GM10266 (cell line): Measurements from ENCODE around the gene GASK1A.
"Not testable (repeated sequence)": the region's sequence is repeated elsewhere in the genome, so short reads cannot be mapped to it uniquely, and the experiment has no call there.

Experiments
- DNase-seq: peaks from one replicate; pipeline ENCODE4 v3.0.0; 2012; ENCODE audit errors: extremely low spot score
- TF ChIP-seq, protein P1 (sequence below): IDR thresholded peaks from 2 replicates; pipeline ENCODE4 v1.5.1; 2012; ENCODE audit warnings: mild to moderate bottlenecking, low read depth; ENCODE audit not compliant: control insufficient read depth, insufficient read depth; ENCODE audit errors: missing control alignments

The GASK1A gene

DNA sequence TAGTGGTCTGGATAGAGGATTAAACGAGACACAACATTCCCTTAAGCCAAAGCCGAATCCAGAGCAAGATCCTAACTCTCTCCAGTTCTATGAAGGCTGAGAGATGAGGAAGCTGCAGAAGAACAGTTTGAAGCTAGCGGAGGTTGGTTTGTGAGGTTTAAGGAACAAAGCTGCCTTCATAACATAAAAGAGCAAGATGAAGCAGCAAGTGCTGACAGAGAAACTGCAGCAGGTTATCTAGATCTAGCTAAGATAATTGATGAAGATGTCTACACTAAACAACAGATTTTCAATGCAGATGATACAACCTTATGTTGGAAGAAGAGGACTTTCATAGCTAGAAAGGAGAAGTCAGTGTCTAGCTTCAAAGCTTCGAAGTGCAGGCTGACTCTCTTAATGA lies 14.8 kb upstream of the GASK1A start:
- TF ChIP-seq, protein P1, sequence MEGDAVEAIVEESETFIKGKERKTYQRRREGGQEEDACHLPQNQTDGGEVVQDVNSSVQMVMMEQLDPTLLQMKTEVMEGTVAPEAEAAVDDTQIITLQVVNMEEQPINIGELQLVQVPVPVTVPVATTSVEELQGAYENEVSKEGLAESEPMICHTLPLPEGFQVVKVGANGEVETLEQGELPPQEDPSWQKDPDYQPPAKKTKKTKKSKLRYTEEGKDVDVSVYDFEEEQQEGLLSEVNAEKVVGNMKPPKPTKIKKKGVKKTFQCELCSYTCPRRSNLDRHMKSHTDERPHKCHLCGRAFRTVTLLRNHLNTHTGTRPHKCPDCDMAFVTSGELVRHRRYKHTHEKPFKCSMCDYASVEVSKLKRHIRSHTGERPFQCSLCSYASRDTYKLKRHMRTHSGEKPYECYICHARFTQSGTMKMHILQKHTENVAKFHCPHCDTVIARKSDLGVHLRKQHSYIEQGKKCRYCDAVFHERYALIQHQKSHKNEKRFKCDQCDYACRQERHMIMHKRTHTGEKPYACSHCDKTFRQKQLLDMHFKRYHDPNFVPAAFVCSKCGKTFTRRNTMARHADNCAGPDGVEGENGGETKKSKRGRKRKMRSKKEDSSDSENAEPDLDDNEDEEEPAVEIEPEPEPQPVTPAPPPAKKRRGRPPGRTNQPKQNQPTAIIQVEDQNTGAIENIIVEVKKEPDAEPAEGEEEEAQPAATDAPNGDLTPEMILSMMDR, result no peak
- no peak for DNase-seq

DNA sequence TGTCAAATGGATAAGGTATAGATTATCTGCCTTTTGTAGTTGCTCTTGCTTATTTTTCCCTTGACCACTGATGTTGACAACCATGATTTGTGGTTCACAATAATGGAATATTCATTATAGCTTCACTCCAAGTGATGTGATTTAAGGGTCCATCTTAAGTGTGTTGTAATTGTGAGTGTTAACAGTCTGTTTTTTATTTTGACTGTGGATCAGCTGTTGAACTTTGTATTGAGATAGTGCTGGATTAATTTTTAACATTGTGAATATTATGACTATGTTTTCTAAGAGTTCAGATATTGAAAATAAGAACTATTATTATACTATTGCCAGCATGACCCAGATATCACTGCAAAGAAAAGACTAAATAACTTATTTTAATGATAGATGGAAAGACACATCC lies 8.6 kb upstream of the GASK1A start:
- DNase-seq, result no peak
- TF ChIP-seq, protein P1, result no peak

DNA sequence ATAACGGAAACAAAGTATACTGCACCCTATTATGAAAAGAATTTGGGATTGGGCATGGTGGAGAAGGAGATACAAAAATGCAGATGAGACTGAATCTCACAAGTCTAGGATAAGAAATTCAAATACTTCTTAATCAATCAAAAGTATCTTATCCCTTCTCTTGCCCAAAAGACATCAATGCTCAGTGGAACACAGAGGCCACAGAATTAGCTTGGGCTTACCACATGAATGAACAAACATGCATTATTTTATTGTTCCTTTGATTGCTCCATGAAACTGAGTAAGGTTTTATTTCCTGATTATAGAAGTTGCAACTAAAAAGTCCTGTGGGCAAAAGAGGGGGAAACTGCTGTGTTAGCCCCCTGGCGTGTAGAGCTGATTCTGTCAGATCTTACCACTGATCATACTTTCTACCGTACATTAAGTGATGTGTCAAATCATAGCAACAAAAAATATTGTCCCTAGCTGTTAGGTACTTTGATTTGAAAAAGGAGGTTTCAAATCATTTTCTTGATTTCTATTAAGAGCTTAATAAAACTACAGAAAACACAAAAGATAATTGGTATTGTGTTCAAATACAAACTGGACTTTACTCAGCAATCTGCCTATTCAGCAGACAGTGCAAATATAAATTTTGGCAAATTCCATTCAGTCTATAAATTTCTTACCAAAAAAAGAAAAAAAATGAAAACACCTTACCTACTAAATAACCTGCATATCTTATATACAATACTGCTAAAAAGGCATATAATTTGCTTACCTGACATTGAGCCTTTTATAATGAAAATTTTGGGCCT lies 7.9 kb upstream of the GASK1A start:
- TF ChIP-seq, protein P1, result no peak

DNA sequence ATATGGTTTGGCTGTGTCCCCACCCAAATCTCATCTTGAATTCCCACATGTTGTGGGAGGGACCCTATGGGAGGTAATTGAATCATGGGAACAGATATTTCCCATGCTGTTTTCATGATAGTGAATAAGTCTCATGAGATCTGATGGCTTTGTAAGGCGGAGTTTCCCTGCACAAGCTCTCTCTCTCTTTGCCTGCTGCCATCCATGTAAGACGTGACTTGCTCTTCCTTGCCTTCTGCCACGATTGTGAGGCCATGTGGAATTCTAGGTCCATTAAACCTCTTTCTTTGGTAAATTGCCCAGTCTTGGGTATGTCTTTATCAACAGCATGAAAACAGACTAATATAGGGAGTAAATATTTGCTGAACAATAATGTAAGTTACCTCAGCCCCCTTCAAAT lies 4.2 kb upstream of the GASK1A start:
- not testable (repeated sequence) for DNase-seq

More for the DNA sequence above, 7.9 kb upstream of the GASK1A start:
- DNase-seq, result no peak

DNA sequence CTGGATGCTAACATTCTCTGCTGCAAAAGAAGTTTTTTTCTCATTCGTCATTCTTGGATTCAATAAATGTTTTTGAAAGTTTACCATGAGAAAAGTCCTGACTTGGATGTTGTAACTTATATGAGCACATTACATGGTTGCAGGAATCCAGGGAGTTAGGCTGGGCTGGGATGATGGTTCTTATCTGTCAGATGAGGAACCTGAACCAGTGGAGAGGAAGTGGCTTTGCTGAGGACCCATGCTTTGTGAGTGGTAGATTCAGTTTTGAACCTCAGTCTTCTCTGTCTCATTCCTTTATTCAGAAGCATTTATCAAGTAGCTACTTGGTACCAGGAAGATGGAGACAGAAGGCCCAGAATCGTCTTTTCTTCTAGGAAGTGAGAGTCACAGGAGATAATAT lies 3.7 kb upstream of the GASK1A start:
- DNase-seq, result no peak
- TF ChIP-seq, protein P1, result no peak

DNA sequence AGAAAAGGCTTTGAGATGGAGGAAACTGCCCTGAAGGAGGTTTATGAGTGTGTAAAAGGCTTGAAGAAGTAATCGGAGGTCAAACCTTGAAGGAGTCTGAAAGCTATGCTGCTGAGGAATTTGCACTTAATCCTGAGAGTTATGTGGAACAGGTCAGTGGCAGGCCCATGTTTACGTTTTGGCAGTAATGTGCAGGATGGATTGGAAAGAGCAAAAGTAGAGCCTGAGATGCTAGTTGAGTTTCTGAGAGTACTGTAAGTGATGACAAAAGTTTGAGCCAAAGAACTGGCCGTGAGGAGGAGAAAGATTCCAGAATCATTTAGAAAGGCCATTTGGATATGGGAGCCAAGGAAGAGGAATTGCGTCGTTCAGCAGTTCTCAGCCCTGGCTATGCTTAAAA lies 3.2 kb upstream of the GASK1A start:
- TF ChIP-seq, protein P1, result no peak

DNA sequence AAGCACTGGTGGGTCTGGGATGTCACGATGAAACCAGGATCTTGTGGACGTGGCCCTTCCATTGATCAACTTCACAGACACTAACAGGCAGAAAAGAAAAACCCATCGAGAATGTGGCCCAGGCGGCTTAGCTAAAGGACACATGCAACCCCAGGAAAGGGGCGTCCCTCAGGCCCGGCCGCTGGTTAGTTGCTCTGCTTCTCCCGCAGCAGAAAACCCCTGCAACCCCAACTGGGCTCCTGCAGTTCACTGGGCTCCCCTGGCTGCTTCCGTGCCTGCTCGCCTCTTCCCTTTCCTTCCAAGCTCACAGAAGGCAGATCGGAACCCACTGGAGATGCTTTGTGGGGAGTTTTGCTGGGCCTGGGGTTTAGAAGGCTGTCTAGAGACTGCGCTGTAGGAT lies 1.1 kb downstream of the GASK1A start:
- TF ChIP-seq, protein P1, result no peak
- DNase-seq, result no peak

More for the DNA sequence above, 3.2 kb upstream of the GASK1A start:
- no peak for DNase-seq
